GM12875 (cell line): ENCODE measurements around the gene PLEKHM3.

Experiments used
- H3K4me3 ChIP-seq: one replicate; pipeline ENCODE4 v1.5.1; 2011; ENCODE audit warnings: low read depth, low read length, control low read depth
- CTCF ChIP-seq: IDR thresholded peaks from 2 replicates; pipeline ENCODE4 v1.5.1; 2011; ENCODE audit warnings: low read depth, mild to moderate bottlenecking, control low read depth, inconsistent platforms, low read length, moderate library complexity, borderline replicate concordance; ENCODE audit not compliant: insufficient read depth

PLEKHM3 gene

GRCh38 chr2:207823865-207824264, 201.5 kb downstream of the PLEKHM3 start:
- no peak for TF ChIP-seq CTCF
- no peak overlapping the region for H3K4me3 ChIP-seq

- no peak for TF ChIP-seq CTCF
- H3K4me3 ChIP-seq: no peak overlapping the region
Measured at GRCh38 chr2:207819839-207820784, 205.2 kb downstream of the PLEKHM3 start.

- TF ChIP-seq CTCF: no peak
- no peak overlapping the region for H3K4me3 ChIP-seq
Measured at GRCh38 chr2:207819021-207819797, 206.1 kb downstream of the PLEKHM3 start.

GRCh38 chr2:207816546-207816945, 208.8 kb downstream of the PLEKHM3 start:
- H3K4me3 ChIP-seq: no peak overlapping the region
- no peak for TF ChIP-seq CTCF

GRCh38 chr2:207815254-207815653, 210.1 kb downstream of the PLEKHM3 start:
- no peak for TF ChIP-seq CTCF
- no peak overlapping the region for H3K4me3 ChIP-seq

- TF ChIP-seq CTCF: no peak
- no peak overlapping the region for H3K4me3 ChIP-seq
Measured at GRCh38 chr2:207813942-207814341, 211.4 kb downstream of the PLEKHM3 start.
